PC-3 (cell line): ENCODE results near the gene MITF.

Experiments used
- EZH2 ChIP-seq: fragments of 300-600 bp; sonication (generic); IDR thresholded peaks from one replicate; pipeline ENCODE4 v1.6.1; 2017; ENCODE audit warnings: antibody characterized with exemption, mild to moderate bottlenecking, low read length; ENCODE audit not compliant: unreplicated experiment
- EZH2phosphoT487 ChIP-seq: fragments of 300-600 bp; sonication (generic); IDR thresholded peaks from 2 replicates; pipeline ENCODE4 v1.6.1; 2018; ENCODE audit warnings: mild to moderate bottlenecking, antibody characterized with exemption, low read length, borderline replicate concordance
- TF ChIP-seq, protein P1 (sequence below): fragments of 300-600 bp; sonication (generic); conservative IDR thresholded peaks from 2 replicates; pipeline ENCODE4 v1.5.1; 2017; ENCODE audit warnings: antibody characterized with exemption, low read depth, mild to moderate bottlenecking, low read length

DNA sequence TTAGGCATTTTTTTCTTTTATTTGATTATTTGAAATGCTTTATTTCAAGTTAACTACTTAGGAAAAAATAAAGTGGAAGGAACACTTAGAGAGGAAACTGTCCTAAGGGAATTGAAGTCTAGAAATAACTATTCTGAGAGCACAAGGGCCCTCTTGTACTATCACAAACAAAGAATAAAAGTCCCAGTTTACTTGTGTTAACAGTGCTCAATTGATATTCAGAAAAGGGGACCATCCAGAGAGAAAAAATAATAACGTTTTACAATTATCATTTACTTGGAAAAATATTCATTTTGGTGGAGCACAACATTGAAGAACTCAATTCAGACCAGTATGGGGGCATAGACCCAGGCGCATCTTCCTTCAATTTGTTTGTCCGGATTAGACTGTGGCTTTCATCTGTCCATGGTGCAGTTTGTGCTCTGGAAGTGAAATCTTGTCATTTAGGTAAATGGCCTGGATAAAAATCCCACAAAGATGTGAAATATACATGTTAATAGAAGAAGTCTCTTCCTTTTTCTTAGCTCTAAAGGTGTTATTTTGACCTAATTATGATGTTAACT is 205.7 kb downstream of the MITF start:
- TF ChIP-seq, protein P1, sequence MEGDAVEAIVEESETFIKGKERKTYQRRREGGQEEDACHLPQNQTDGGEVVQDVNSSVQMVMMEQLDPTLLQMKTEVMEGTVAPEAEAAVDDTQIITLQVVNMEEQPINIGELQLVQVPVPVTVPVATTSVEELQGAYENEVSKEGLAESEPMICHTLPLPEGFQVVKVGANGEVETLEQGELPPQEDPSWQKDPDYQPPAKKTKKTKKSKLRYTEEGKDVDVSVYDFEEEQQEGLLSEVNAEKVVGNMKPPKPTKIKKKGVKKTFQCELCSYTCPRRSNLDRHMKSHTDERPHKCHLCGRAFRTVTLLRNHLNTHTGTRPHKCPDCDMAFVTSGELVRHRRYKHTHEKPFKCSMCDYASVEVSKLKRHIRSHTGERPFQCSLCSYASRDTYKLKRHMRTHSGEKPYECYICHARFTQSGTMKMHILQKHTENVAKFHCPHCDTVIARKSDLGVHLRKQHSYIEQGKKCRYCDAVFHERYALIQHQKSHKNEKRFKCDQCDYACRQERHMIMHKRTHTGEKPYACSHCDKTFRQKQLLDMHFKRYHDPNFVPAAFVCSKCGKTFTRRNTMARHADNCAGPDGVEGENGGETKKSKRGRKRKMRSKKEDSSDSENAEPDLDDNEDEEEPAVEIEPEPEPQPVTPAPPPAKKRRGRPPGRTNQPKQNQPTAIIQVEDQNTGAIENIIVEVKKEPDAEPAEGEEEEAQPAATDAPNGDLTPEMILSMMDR = no peak
- TF ChIP-seq EZH2phosphoT487 (no peak), EZH2 (no peak)
